Measurements from ENCODE around the gene PTPRD.

PTPRD gene

DNA sequence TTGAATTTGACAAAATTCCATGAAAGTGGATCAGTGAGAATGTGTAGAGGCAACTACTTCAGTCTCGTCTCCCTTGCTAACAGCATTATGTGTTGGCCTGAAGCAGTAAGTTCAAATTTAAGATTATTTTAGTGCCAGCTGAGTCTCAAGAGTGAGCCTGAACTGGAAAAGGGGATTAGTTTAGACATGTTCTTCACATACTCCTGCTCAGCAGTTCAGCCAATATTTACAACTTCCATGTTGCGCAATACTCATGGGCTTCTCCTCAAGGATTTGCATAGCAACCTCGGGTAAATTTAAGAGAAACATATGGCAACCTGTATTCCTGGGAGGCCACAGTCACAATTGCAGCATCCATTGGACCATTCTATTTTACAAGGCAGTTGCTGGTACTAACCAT is 553.8 kb downstream of the PTPRD start:
- DNase-seq (ENCODE audit: low read depth in 4 of 4, low spot score in 1 of 4): no peak

DNA sequence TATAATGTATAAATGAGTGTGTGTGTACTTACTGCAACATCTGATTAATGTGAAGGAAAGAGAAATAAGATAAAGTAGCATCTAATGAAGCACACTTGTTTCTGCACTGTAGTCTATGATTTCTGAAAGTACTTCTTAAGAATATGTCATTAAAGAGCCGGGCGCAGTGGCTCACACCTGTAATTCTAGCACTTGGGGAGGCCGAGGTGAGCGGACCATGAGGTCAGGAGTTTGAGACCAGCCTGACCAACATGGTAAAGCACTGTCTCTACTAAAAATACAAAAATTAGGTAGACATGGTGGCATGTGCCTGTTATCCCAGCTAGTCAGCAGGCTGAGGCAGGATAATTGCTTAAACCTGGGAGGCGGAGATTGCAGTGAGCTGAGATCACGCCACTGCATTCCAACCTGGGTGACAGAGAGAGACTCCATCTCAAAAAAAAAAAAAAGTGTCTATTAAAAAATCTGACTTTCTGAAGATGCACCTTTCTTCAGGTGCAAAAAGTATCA is 556.9 kb downstream of the PTPRD start:
- DNase-seq (ENCODE audit: low read depth in 4 of 4, low spot score in 1 of 4): no peak

DNA sequence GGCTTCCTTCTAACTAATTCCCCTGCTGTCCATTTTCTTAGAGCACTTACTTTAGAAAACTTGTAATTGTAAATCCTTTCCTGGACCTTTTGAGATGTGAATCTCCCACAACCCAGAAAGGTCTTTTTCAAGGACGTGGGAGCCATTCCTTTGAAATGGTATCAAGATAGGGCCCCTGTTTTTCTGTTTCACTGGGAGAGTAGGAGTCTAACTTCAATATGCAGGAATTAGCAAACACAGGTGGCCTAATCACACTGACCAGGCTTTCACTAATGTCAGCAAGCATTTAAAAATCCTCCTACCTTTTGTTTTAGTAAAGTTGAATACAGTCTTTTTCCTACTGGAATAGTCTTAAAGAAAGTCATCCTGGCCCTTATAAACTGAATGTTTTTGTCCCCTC is 558.3 kb downstream of the PTPRD start:
- DNase-seq (ENCODE audit: low read depth in 4 of 4, low spot score in 1 of 4): no peak

DNA sequence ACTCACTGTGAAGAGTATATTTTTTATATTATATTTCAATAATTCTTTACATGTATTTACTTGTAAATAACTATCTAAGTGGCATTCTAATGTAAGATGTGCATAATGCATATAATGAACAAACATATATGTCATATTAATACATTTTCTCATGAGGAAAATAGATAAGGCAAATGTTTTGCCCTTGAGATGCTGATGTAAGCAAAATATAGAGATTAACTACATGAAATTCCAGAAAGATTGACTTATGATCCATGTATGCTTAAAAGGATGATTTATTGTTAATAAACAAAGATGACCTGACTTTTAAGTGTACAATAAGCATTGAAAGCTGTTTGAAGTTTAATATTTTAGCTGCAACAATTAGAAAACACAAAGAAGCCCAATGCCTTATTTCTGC is 559.9 kb downstream of the PTPRD start:
- no peak for DNase-seq (ENCODE audit: low read depth in 4 of 4, low spot score in 1 of 4)

DNA sequence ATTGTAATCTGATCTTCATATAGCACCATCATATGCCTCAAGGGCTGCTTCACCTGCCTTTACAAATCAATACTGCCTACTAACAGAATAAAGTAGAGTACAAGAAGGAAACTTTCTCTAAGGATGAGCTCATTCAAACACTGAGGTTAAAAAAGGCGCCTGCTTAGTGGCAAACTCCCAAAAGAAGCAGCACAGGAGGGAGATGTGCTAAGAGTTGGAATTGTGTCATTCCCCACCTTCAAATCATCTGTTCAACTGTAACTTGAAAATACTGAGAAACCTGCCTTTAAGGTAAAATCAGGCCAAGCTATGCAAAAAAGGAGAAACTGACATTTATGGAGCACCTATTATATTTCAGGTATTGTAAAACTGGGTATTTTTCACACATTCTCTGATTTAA is 560.6 kb downstream of the PTPRD start:
- DNase-seq (ENCODE audit: low read depth in 4 of 4, low spot score in 1 of 4): no peak

DNA sequence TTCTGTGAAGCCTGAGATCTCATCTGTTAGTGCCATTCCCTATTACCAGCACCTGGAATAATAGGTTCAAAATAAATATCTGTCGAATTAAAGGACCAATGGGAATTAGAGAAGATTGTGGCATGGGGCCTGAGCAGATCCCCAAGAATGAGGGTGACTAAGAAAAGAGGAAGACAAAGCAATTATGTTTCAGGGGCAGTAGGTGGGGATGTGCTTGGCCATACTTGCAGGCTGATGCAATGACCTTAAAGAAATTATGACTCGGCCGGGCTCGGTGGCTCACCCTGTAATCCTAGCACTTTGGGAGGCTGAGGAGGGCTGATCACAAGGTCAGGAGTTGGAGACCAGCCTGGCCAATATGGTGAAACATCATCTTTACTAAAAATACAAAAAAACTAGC is 562.8 kb downstream of the PTPRD start:
- DNase-seq (ENCODE audit: low read depth in 4 of 4, low spot score in 1 of 4): no peak

DNA sequence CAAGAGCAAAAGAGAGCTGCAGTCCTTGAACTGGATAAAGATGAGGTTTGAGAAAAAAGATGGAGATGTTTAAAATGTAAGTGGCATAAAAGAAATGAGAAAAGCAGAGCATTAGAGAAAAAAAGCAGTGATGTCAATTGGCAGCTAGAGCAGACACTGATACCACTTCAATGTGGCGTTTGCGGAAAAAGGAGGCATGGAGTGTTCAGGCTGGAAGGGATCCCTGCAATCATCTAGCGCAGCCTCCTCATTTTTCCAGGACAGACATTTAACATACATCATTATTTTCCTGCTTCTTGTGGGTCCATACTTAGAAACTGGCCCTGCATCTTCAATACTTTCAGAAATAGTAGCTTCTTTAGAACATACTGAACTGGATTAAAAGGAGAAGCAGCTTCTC is 563.8 kb downstream of the PTPRD start:
- DNase-seq (ENCODE audit: low read depth in 4 of 4, low spot score in 1 of 4): no peak

DNA sequence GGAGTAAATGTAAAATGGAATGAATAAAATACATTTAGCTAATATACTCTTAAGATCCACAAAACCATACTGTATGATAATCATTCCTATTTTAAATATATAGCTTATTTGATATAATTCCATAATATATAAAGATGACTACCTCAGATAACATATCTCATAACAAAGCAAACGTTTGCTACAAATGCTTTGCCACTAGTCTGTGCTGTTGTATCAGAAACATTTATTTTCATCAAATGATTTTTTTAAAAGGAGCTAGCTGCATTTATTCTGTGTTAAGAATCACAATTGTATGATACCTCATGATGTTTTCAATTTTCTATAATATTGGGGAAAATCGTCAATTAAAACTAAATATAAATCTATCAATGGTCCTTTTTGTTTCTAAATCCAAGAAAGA is 567.2 kb downstream of the PTPRD start:
- no peak for DNase-seq (ENCODE audit: low read depth in 4 of 4, low spot score in 1 of 4)

DNA sequence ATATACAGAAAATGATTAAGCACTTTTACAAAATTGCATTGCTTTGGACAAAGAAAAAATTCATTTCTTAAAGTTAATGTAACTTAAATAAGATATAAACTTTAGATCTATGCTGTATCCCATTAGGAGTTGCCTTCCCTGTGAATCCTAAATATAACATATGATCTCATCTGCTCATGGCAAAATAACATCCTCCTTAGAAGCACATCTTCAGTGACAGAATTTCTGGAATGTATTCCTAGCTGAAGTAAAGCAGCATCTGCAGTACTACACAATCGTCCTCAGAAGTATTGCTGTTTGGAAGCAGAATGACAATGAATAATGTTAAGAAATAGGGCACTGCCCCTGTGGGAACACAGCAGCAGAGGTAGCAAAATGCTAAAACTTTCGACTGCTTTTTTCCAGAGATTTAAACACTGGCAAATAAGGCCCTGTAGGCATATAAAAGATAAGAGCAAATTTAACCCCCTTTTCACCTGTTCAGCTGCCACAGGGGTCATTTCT is 571.0 kb downstream of the PTPRD start:
- DNase-seq (ENCODE audit: low read depth in 4 of 4, low spot score in 1 of 4): no peak

DNA sequence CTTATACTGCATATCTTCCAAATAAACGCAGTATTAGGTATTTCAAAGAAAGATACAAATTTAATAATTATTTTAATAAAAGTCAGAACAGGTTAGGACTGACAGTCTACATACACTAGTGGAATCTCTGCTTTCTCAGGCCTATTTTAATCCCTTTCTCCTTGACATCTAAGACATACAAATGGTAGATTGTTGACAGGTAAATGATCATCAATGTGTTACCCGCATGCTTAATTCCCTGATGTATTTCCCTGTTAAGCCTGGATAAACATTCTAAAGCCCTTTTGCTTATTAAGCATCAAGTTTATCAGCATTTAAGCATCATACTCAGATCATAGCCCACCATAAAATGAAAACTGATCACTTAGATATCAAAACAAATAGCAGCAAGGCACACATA is 576.7 kb downstream of the PTPRD start:
- no peak for DNase-seq (ENCODE audit: low read depth in 4 of 4, low spot score in 1 of 4)

DNA sequence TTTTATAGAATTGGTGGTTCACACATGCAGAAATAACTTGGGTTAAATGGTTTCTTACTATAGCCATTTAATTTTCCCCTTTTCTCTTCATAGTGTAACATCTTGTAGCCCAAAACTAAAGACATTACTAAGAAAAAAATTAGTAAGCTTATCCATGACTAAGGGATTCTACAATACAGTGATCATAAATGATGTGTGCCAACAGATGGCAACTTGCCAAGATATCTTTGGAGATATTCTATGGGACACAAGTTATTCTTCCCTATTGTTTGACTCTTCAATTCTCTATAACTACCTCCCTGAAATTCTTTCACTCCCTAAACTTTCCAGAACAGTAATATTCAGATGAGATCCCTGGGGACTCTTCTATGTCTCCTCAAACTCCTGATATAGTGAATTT is 580.6 kb downstream of the PTPRD start:
- no peak for DNase-seq (ENCODE audit: low read depth in 4 of 4, low spot score in 1 of 4)

DNA sequence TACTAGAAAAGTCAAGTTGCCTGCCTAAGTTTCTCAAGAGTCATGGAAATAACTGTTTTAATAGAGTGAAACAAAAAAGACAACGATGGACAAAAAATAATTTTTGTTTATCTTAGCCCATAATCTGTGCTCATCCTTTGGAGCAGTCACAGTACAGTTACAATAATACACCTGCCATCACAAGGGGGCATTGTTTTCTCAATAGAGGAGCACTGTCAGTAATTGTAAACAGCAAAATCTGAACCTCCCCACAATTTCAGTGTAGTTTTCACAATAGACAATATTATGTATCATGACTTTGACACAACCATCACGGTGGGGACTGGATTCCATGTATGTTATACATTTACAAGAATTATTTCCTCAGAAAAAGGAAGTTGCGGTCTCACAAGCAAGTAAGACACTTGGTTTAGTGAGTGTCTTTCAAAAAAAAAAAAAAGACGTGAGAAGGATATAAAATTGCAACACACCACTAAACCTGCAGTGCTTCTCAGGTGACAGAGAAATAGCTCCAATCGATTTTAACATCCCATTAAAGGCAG is 586.3 kb downstream of the PTPRD start:
- no peak for DNase-seq (ENCODE audit: low read depth in 4 of 4, low spot score in 1 of 4)

DNA sequence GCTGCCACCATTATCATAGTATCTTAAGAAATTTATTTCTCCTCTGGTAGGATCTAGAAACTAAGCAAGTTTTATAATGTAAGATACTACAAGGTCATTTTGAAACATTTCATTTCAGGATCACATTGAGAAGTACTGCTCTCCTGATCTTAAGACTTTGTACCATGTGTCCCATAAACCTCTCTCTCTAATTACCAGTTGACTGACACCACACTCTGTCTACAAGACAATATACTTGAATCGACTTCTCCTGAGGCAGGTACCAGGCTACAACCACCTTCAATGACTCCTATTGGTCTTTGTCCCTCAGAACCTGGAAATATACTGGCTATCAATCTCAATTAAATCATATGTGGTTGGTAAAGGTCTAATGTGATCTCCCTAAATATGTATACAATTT is 597.0 kb downstream of the PTPRD start:
- DNase-seq (ENCODE audit: low read depth in 4 of 4, low spot score in 1 of 4): no peak

DNA sequence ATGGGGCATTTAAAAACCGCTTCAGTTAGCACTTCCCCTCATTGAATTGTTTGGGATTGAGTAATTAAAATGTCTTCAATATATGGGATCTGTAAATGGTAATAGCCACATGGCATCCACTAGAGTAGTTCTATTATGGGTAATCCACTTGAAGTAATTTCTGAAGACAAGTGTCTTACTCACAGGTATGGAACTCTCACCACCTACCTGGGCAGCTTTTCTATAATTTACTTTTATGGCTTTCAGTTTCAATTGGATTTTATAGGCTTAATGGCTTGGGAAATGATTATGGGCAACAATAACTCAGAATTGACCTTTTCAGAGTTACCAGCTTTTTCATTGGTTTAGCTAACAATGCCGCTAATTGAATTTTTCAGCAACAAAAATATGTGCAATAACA is 597.9 kb downstream of the PTPRD start:
- no peak for DNase-seq (ENCODE audit: low read depth in 4 of 4, low spot score in 1 of 4)

DNA sequence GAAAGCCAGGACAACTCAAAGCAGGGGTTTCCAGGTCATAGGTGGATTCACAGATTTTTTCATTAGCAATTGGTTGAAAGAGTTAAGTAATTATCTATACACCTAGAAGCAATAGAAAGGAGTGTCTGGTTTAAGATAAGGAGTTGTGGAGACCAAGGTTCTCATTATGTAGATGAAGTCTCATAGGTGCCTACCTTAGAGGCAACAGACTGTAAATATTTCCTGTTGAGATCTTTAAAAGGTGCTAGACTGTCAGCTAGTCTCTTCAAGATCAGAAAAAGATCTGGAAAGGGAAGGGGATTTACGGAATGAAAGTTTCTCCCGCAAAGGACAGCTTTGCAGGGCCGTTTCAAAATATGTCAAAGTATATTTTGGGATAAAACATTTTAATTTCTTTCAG is 603.4 kb downstream of the PTPRD start:
- DNase-seq (ENCODE audit: low read depth in 4 of 4, low spot score in 1 of 4): no peak

DNA sequence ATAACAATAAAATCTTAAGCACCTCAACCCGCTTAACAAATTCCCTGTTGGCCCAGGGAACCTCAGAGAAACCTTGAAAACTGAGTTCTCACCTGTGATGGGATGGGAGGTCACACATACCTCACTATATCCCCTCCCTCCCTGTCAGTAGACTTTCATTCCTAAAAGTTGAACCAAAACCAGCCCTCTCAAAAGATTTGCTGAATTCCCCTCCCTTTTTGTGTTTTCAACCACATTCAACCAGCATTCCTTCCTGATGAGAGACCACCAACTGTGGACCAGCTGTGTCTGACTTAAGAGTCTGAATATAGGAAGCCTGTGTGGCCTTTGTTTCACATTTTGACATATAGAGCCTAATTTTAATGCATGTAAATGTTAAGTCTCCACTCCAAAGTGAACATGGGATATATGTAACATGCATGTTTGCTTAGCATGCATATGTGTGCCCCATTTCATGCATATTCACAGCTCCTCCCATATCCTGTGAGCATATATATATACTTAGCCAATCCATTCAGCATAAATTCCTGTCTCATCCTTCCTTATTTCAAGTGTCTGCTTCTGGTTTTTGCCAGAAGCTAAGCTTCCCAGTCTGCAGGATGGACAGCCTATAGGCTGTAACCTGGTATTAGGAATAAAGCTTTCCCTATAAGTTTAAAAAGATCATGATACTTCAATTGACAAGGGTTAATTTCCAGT is 604.6 kb downstream of the PTPRD start:
- DNase-seq (ENCODE audit: low read depth in 4 of 4, low spot score in 1 of 4): no peak

DNA sequence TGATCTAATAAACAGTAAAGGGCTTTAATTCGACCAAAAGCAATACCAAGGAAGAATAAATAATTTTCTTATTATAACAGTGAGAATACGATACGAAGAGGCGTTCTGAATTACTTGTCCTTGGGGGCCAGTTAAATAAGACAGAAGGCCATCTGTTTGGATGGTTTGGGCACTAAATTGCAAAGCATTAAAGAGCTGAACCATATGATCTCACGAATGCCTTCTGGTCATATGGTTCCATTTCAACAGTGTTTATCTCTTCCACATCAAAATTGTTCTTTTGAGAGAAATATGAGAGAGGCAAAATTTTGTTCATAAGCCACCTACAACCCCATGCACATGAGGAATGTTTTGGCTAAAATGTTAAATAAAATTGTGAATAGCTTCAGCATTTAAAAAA is 605.4 kb downstream of the PTPRD start:
- no peak for DNase-seq (ENCODE audit: low read depth in 4 of 4, low spot score in 1 of 4)

DNA sequence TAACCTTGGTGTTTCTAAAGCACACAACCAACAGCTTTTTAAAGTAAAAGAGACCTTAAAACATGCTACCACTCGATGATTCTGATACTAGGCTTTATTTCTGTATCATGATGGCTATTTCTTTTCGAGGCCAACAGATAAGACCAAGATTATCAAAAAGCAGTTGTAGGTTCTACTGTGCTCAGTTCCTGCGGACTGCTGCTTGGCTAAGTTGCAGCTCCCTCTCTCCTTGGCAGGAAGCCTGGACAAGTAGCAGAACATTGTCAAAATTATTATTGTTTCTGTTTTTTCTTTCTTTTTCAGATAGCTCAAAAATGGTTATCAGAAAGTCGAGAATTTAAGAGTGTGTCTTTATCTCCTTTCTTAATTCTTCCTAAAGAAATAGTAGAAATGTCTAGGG is 607.6 kb downstream of the PTPRD start:
- DNase-seq (ENCODE audit: low read depth in 4 of 4, low spot score in 1 of 4): no peak

DNA sequence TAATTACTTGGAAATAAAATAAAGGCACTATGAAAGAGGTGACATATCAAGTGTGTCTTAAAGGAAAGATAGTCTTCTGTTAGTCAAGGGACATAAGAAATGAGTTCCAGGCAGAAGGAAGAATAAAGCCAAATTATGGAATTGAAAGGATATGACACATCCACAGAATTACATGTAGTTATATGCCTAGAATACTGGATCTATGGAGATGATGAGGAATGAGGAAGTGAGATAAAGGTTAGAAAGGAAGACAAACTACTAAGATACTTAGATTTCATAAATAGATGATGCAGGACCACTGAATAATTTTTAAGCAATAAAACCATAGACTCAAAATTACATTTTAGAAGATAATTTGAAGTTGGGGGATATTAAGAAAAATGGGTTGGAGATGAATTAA is 609.8 kb downstream of the PTPRD start:
- no peak for DNase-seq (ENCODE audit: low read depth in 4 of 4, low spot score in 1 of 4)

DNA sequence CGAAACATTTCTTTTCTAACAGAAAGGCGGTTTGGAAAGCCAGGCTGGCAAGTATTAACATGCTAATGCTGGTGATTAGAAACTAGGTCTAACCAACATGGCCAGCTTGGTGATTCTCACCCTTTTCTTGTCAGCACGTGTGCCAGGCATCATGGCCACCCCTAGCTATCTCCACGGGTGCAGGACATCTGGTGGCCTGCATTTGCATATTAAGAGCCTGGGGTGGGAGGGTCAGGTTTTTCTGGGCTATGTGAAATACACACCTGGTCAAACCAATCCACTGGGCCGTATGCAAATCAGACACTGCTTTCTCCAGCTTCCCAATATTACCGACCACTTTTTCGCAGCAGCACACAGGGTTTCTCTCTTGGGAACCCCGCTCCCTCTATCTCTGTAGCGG is 612.1 kb downstream of the PTPRD start:
- DNase-seq (ENCODE audit: low read depth in 4 of 4, low spot score in 1 of 4): no peak

DNA sequence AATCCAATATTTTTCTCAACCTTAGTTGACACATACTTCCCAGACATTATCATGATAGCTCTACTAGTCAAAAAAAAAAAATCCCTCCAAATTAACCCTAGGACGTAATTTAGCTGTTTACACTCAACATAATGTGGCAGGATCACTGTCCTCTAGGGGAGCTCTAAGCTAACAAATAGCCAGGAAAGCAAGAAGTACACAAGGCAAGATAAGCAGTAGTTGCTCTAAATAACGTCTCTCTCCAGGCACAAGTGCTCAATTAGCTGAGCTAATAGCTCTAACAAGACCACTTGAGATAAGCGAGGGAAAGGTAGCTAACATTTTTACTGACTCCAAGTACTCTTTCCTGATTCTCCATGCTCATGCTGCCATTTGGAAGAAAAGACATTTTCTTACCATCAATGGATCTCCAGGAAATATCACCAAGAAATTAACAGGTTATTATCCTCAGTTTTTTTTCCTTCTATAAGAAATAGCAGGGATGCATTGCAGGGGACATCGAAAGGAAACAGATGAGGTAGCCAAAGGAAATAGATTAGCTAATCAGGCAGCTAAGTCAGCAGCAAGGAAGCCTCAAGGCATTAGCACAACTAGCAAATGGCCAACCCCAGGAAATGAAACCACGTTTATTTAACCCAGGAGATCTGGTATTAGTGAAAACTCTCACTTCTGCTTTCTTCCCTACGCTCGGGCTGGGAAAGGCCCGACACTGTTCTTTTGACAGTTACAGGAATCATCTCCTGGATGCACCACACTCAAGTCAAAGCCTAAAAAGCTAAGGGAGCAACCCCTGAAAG is 614.1 kb downstream of the PTPRD start:
- DNase-seq (ENCODE audit: low read depth in 4 of 4, low spot score in 1 of 4): no peak

DNA sequence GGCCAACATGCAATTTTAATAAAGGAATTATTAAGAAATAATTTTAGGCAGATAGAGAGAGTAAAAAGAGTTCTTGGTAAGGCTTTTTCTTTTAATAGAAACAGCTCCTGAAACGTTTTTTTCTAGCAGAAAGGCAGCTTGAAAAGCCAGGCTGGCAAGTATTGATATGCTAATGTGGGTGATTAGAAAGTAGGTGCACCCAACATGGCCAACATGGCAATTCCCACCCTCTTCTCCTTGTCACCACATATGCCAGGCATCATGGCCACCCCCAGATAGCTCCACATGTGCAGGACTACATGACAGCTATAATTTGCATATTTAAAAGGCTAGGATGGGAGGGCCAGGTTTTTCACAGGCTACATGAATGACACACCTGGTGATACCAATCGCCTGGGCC is 615.2 kb downstream of the PTPRD start:
- DNase-seq (ENCODE audit: low read depth in 4 of 4, low spot score in 1 of 4): no peak

Data from stimulated activated CD4-positive, alpha-beta T cell treated with anti-CD3 and anti-CD28 coated beads, Interleukin-1b, Interleukin-23, amount 100 ng/mL, for 24 hours (primary cell).